Hepatocyte (in vitro differentiated cells): ENCODE data around the gene AAK1. TPM values are rescaled to one million over a fixed set of nuclear protein-coding genes. Genes with fewer than 3 reads are reported as not detected.

Experiments
- DNase-seq: peaks from one replicate; pipeline ENCODE4 v3.0.0-alpha.2; 2016; ENCODE audit warnings: low spot score
- H2AFZ ChIP-seq: fragments of 200-600 bp; sonication (generic); 2 replicates; pipeline ENCODE4 v1.6.0; 2016; ENCODE audit warnings: antibody characterized with exemption, mild to moderate bottlenecking
- H3K27ac ChIP-seq: fragments of 200-600 bp; sonication (generic); 2 replicates; pipeline ENCODE4 v1.5.1; 2016; ENCODE audit warnings: mild to moderate bottlenecking
- H3K27me3 ChIP-seq: fragments of 200-600 bp; sonication (generic); 2 replicates; pipeline ENCODE4 v1.6.1; 2016
- H3K36me3 ChIP-seq: fragments of 200-600 bp; sonication (generic); replicated peaks from 2 replicates; pipeline ENCODE4 v1.5.1; 2016; ENCODE audit warnings: low read depth; ENCODE audit not compliant: insufficient read depth
- H3K4me1 ChIP-seq: fragments of 200-600 bp; sonication (generic); 2 replicates; pipeline ENCODE4 v1.5.1; 2016; ENCODE audit warnings: mild to moderate bottlenecking, moderate library complexity; ENCODE audit not compliant: insufficient read depth
- H3K4me2 ChIP-seq: fragments of 200-600 bp; sonication (generic); 2 replicates; pipeline ENCODE4 v1.6.0; 2016
- H3K4me3 ChIP-seq: fragments of 200-600 bp; sonication (generic); 2 replicates; pipeline ENCODE4 v1.5.1; 2016; ENCODE audit warnings: mild to moderate bottlenecking
- H3K79me2 ChIP-seq: fragments of 200-600 bp; sonication (generic); 2 replicates; pipeline ENCODE4 v1.6.0; 2017; ENCODE audit warnings: mild to moderate bottlenecking
- H3K9me2 ChIP-seq: fragments of 200-600 bp; sonication (generic); replicated peaks from 2 replicates; pipeline ENCODE4 v1.6.0; 2017; ENCODE audit warnings: mild to moderate bottlenecking; ENCODE audit not compliant: insufficient read depth
- H3K9me3 ChIP-seq: fragments of 200-600 bp; sonication (generic); 2 replicates; pipeline ENCODE4 v1.5.1; 2016; ENCODE audit warnings: low read depth, mild to moderate bottlenecking
- H4K20me1 ChIP-seq: fragments of 200-600 bp; sonication (generic); 2 replicates; pipeline ENCODE4 v1.6.0; 2016; ENCODE audit warnings: mild to moderate bottlenecking; ENCODE audit not compliant: insufficient read depth, poor library complexity, severe bottlenecking
- CTCF ChIP-seq: fragments of 200-600 bp; sonication (generic); IDR thresholded peaks from 2 replicates; pipeline ENCODE4 v1.5.1; 2016; ENCODE audit warnings: antibody characterized with exemption, mild to moderate bottlenecking; ENCODE audit not compliant: poor library complexity
- EZH2 ChIP-seq: fragments of 200-600 bp; sonication (generic); IDR thresholded peaks from 2 replicates; pipeline ENCODE4 v1.6.1; 2016; ENCODE audit warnings: antibody characterized with exemption, mild to moderate bottlenecking, borderline replicate concordance
- EZH2phosphoT487 ChIP-seq: fragments of 200-600 bp; sonication (generic); IDR thresholded peaks from one replicate; pipeline ENCODE4 v1.6.1; 2018; ENCODE audit warnings: antibody characterized with exemption, mild to moderate bottlenecking, low read depth, moderate library complexity; ENCODE audit not compliant: unreplicated experiment, severe bottlenecking
- WGBS: methylation state at CpG from one replicate; pipeline ENCODE4 v1.1.6; 2016; ENCODE audit warnings: low lambda C conversion rate; ENCODE audit errors: missing lambda C conversion rate; 5-methylcytosine and 5-hydroxymethylcytosine counted together
- polyA plus RNA-seq: library from polyadenylated mRNA; unstranded; fragments of >200 nt; fragmentation: Nextera tagmentation; extraction: Ambion mirVana; gene quantifications from 2 replicates; pipeline ENCODE4 v1.2.1, GENCODE V29; 2016
- total RNA-seq: library from RNA; depleted of rRNA; stranded (reverse); fragments of >200 nt; gene quantifications from 2 replicates; pipeline ENCODE4 v1.2.3, GENCODE V29; 2014

The AAK1 gene
- total and polyA plus RNA-seq, 2 experiments from 2014 or later = 30.1 to 30.8 TPM

GRCh38 chr2:69685321-69686048 lies 41.9 kb upstream of the AAK1 start:
- no peaks in the 10 kb centered on the region for H3K9me3 ChIP-seq
- no peaks in the 10 kb centered on the region for H3K36me3 ChIP-seq
- no peaks in the 10 kb centered on the region for H3K27me3 ChIP-seq
- no peaks in the 10 kb centered on the region for H3K9me2 ChIP-seq
- H2AFZ ChIP-seq = no peak overlapping the region
- DNase-seq = peak; percentile 64
- H3K4me2 ChIP-seq = no peak overlapping the region
- H3K4me3 ChIP-seq = no peak overlapping the region
- 57% methylated on average over 5 of the region's 5 CpGs for WGBS
- peaks cover 16% of the 10 kb centered on the region for H3K4me1 ChIP-seq
- no peaks in the 10 kb centered on the region for H4K20me1 ChIP-seq
- H3K27ac ChIP-seq = no peak overlapping the region
- no peaks in the 10 kb centered on the region for H3K79me2 ChIP-seq
- TF ChIP-seq EZH2phosphoT487 = no peak
- no peak for TF ChIP-seq CTCF
- TF ChIP-seq EZH2 = no peak

DNA sequence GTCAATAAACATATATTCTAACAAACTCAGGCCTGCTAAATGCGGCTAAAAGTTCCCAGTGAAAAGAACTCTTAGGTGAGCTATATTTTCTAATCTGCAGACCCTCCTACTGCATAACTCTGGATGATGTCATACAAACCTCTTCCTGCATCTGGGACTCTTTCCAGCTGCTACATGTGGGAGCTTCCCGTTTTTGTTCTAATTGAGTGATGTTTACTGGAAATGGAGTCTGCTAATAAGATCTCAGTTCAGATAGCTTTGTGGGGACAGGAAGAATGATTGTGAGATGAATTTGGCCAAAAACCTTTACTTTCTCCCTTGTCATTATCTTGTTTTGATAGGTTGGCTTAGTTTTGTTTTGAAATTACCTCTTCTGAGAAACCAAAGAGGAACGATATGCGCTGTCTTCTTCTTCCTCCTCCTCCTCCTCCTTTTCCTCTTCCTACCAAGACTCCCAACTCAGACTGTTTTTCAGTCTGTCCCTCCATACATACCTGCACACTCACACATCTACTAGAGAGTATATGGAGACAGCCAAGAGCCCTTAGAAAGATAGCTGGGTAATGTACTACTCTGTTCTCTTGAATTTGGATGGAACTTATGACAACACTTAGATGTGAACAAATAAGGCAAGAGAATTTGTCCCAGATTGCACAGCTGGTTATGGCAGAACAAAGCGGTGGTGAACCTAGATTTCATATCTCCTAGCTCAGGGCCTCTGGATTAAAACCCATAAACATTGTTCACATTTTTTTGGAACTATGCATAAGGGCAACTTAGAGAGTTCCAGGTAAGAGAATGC lies 39.8 kb upstream of the AAK1 start:
- no peak overlapping the region for H3K4me3 ChIP-seq
- H3K27ac ChIP-seq = peak overlapping the region; percentile 51
- no peaks in the 10 kb centered on the region for H3K79me2 ChIP-seq
- TF ChIP-seq CTCF = no peak
- TF ChIP-seq EZH2phosphoT487 = no peak
- no peak for TF ChIP-seq EZH2
- WGBS = 51% methylated on average over 5 of the region's 5 CpGs
- no peaks in the 10 kb centered on the region for H3K27me3 ChIP-seq
- H3K9me3 ChIP-seq = no peaks in the 10 kb centered on the region
- DNase-seq = peak; percentile 29
- H3K9me2 ChIP-seq = no peaks in the 10 kb centered on the region
- H2AFZ ChIP-seq = no peak overlapping the region
- H3K36me3 ChIP-seq = no peaks in the 10 kb centered on the region
- peaks cover 16% of the 10 kb centered on the region for H3K4me1 ChIP-seq
- H3K4me2 ChIP-seq = peak overlapping the region; percentile 12
- H4K20me1 ChIP-seq = no peaks in the 10 kb centered on the region

DNA sequence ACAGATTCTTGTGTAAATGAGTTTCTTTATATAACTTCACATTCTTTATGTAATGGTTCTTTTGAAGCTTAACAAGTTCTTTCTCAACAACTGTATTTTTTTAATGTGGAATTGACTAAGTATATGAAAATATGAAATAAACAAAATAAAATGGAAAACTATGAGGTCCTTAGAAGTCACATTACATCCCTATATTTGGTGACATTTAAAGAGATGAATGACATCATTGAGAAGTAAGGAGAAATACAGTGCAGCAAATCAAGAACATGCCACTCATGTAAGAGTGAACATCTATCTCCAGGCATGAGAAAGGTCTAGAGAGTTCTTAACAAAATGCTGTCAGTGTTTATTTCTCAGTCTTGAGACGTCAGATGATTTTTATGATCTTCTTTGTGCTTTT lies 39.0 kb upstream of the AAK1 start:
- WGBS = 68% methylated on average over 1 of the region's 1 CpG
- H3K4me2 ChIP-seq = no peak overlapping the region

More for the DNA sequence above, 39.0 kb upstream of the AAK1 start:
- Histone ChIP-seq H2AFZ (no peak overlapping the region), H3K9me2 (no peaks in the 10 kb centered on the region), H3K79me2 (no peaks in the 10 kb centered on the region), H4K20me1 (no peaks in the 10 kb centered on the region), H3K27me3 (no peaks in the 10 kb centered on the region), H3K4me3 (no peak overlapping the region), H3K9me3 (no peaks in the 10 kb centered on the region), H3K36me3 (no peaks in the 10 kb centered on the region), H3K27ac (peak overlapping the region; percentile 51), H3K4me1 (peaks cover 16% of the 10 kb centered on the region)
- TF ChIP-seq EZH2phosphoT487 (no peak), CTCF (no peak), EZH2 (no peak)
- no peak for DNase-seq
